ENCODE measurements around the gene NR4A1. TPM values are rescaled to one million over a fixed set of nuclear protein-coding genes. Genes with fewer than 3 reads are reported as not detected.

NR4A1 gene
- total and polyA plus RNA-seq, 9 of the 15 experiments (the other 6 are each of a cell fraction or from before 2014, with no cell fraction given), result 0.07 to 4.7 (median 1.9) TPM; not detected in 1

DNA sequence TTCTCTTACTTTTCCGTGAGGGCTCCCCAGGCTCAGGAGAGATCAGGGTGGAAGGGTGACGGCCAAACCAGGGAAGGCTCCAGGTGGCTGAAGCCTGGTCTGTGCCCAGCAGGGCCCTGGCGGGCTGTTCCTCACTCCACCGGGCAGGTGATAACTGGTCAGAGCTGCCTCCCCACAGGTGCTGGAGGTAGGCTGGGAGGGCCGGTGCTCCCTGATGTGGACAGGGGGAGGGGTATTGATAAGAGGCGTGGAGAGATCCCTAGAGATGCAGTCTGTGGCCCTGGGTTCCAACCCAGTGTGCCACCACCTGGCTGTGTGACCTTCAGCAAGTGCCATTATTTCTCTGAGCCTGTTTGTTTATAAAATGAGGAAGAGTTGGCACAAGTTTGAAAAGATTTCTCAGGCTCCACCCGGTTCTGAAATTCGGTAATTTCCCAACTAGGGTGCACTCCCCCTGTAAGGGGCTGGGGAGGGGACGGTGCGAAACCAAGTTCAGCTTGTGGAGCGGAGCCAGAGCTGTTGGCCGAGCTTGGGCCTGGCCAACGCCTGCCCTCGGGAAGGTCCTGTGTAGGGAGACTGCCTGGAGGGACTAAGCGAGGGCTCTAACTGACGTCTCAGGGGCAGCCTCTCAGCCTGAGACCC, 1.0 kb upstream of the NR4A1 start:
- ATAC-seq, result no peak
- Histone ChIP-seq H3K9ac (ENCODE audit: insufficient read depth in 1 of 2, low read depth in 2 of 2, low read length in 2 of 2) (peak overlapping the region; percentile 71 to 97), H3K4me1 (replicated peaks in 1 of 2; ENCODE audit: control insufficient read depth in 2 of 2, insufficient read depth in 2 of 2, low read length in 2 of 2) (peaks cover 23 to 49% of the 10 kb centered on the region in 2 experiments), H3K27ac (ENCODE audit: extremely low read depth, low read depth, low read length) (peak overlapping the region; percentile 68), H3K79me2 (ENCODE audit: control insufficient read depth, insufficient read depth, low read length) (no peaks in the 10 kb centered on the region), H3K9me1 (ENCODE audit: control insufficient read depth, insufficient read depth, low read length) (no peaks in the 10 kb centered on the region), H3K27me3 (ENCODE audit: control insufficient read depth in 2 of 2, insufficient read depth in 2 of 2, low read length in 2 of 2) (no peaks in the 10 kb centered on the region), H3K36me3 (ENCODE audit: control insufficient read depth, insufficient read depth, low read length) (no peaks in the 10 kb centered on the region), H3K4me3 (peak overlapping the region; percentile 50), H3K9me3 (replicated peaks; ENCODE audit: control insufficient read depth, insufficient read depth, low read depth, low read length) (no peaks in the 10 kb centered on the region), H4K20me1 (replicated peaks; ENCODE audit: control insufficient read depth, insufficient read depth, low read length) (peaks cover 6% of the 10 kb centered on the region; the same call in 1 of the 2 replicates), H2AFZ (ENCODE audit: low read depth, low read length) (peak overlapping the region; percentile 86), H3K4me2 (ENCODE audit: insufficient read depth, low read length) (peak overlapping the region; percentile 79)
- BruUV-seq (replicated peaks), result no TSS peak
- intact Hi-C loops (cut with micrococcal nuclease) (no loop called here), in situ Hi-C loops (cut with MboI) (no loop called here)
- ChIA-PET CTCF (ENCODE audit: low intra/inter-chr PET ratio) (interaction anchor here (1.4 kb wide), 1 partner anchor 25 kb away, joined by 4 read pairs; no protein-coding TSS in a partner anchor), POLR2A (interaction anchor here (0.6 to 2.8 kb wide), 5 partner anchors 9 to 35 kb away, joined by 4 to 23 read pairs (median 7); partner anchors contain the start of gene ATG101)
- 39% methylated on average over 16 of the region's 16 CpGs for WGBS (ENCODE audit: insufficient coverage, low coverage, missing lambda C conversion rate)
- no peak for FAIRE-seq
- DNase-seq (ENCODE audit: extremely low read depth in 1 of 4, low spot score in 3 of 4), result no peak
- peak; percentile 46; the same call in 1 of the 2 replicates for TF ChIP-seq ZC3H4 (CRISPR knock-in tag; IDR thresholded peaks at IDR 0.05; ENCODE audit: borderline replicate concordance)
- TF ChIP-seq KDM5B (IDR thresholded peaks at IDR 0.05; ENCODE audit: insufficient replicate concordance, low read depth, low read length), result peak; percentile 33
- TF ChIP-seq NFIC (IDR thresholded peaks at IDR 0.05), result no peak
- 0 out of 4 replicates have a peak, but pooled peaks of 1 of the 2 experiments have one; percentile 26 for TF ChIP-seq TEAD1 (CRISPR knock-in tag; IDR thresholded peaks at IDR 0.05)
- 0 out of 2 replicates have a peak, but pooled peaks have one; percentile 38 for TF ChIP-seq MTA3 (IDR thresholded peaks at IDR 0.05; ENCODE audit: borderline replicate concordance)
- TF ChIP-seq HNRNPH1 (optimal IDR thresholded peaks at IDR 0.05; ENCODE audit: low read depth, low read length), result no peak
- no peak for TF ChIP-seq ZNF668 (CRISPR knock-in tag; IDR thresholded peaks at IDR 0.05)
- TF ChIP-seq, protein P1, sequence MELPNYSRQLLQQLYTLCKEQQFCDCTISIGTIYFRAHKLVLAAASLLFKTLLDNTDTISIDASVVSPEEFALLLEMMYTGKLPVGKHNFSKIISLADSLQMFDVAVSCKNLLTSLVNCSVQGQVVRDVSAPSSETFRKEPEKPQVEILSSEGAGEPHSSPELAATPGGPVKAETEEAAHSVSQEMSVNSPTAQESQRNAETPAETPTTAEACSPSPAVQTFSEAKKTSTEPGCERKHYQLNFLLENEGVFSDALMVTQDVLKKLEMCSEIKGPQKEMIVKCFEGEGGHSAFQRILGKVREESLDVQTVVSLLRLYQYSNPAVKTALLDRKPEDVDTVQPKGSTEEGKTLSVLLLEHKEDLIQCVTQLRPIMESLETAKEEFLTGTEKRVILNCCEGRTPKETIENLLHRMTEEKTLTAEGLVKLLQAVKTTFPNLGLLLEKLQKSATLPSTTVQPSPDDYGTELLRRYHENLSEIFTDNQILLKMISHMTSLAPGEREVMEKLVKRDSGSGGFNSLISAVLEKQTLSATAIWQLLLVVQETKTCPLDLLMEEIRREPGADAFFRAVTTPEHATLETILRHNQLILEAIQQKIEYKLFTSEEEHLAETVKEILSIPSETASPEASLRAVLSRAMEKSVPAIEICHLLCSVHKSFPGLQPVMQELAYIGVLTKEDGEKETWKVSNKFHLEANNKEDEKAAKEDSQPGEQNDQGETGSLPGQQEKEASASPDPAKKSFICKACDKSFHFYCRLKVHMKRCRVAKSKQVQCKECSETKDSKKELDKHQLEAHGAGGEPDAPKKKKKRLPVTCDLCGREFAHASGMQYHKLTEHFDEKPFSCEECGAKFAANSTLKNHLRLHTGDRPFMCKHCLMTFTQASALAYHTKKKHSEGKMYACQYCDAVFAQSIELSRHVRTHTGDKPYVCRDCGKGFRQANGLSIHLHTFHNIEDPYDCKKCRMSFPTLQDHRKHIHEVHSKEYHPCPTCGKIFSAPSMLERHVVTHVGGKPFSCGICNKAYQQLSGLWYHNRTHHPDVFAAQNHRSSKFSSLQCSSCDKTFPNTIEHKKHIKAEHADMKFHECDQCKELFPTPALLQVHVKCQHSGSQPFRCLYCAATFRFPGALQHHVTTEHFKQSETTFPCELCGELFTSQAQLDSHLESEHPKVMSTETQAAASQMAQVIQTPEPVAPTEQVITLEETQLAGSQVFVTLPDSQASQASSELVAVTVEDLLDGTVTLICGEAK (IDR thresholded peaks at IDR 0.05), result peak; percentile 58; the same call in 1 of the 2 replicates
- TF ChIP-seq, protein P1 (CRISPR knock-in tag; IDR thresholded peaks at IDR 0.05), result no peak
- TF ChIP-seq SRSF3 (IDR thresholded peaks at IDR 0.05; ENCODE audit: insufficient read depth, low read length), result no peak

Data from K562 (cell line).